Cortex of kidney (tissue), 1 donor: ENCODE results near the gene KCNT1.

Source experiments
- DNase-seq: peaks from one replicate; lab custom pipeline; 2025; lab: John Stamatoyannopoulos, UW

KCNT1 gene

GRCh38 chr9:135727257-135727875, 25.4 kb downstream of the KCNT1 start:
- DNase-seq = no peak

GRCh38 chr9:135728436-135729110, 26.6 kb downstream of the KCNT1 start:
- no peak for DNase-seq

- DNase-seq = no peak
Observed at GRCh38 chr9:135729480-135729879, 27.5 kb downstream of the KCNT1 start.

- DNase-seq = no peak
Observed at GRCh38 chr9:135731454-135731853, 29.5 kb downstream of the KCNT1 start.

- no peak for DNase-seq
Observed at GRCh38 chr9:135732569-135733257, 30.7 kb downstream of the KCNT1 start.

- DNase-seq = no peak
Observed at GRCh38 chr9:135734616-135735144, 32.7 kb downstream of the KCNT1 start.

- no peak for DNase-seq
Observed at GRCh38 chr9:135736272-135736978, 34.4 kb downstream of the KCNT1 start.

- no peak for DNase-seq
Observed at GRCh38 chr9:135736979-135737839, 35.2 kb downstream of the KCNT1 start.

- no peak for DNase-seq
Observed at GRCh38 chr9:135737840-135738521, 36.0 kb downstream of the KCNT1 start.

GRCh38 chr9:135739271-135740220, 37.6 kb downstream of the KCNT1 start:
- DNase-seq = no peak

- no peak for DNase-seq
Observed at GRCh38 chr9:135741276-135742219, 39.6 kb downstream of the KCNT1 start.

GRCh38 chr9:135743021-135743420, 41.0 kb downstream of the KCNT1 start:
- DNase-seq = no peak

- no peak for DNase-seq
Observed at GRCh38 chr9:135743546-135744332, 41.8 kb downstream of the KCNT1 start.

- no peak for DNase-seq
Observed at GRCh38 chr9:135744333-135745070, 42.5 kb downstream of the KCNT1 start.

GRCh38 chr9:135745189-135745588, 43.2 kb downstream of the KCNT1 start:
- no peak for DNase-seq

- DNase-seq = no peak
Observed at GRCh38 chr9:135745686-135746324, 43.8 kb downstream of the KCNT1 start.
